Hepatocyte (in vitro differentiated cells): Measurements from ENCODE around the gene CCL23. TPM values are rescaled to one million over a fixed set of nuclear protein-coding genes. Genes with fewer than 3 reads are reported as not detected.

Source experiments
- DNase-seq: peaks from one replicate; pipeline ENCODE4 v3.0.0-alpha.2; 2016; ENCODE audit warnings: low spot score
- H2AFZ ChIP-seq: fragments of 200-600 bp; sonication (generic); 2 replicates; pipeline ENCODE4 v1.6.0; 2016; ENCODE audit warnings: antibody characterized with exemption, mild to moderate bottlenecking
- H3K27ac ChIP-seq: fragments of 200-600 bp; sonication (generic); 2 replicates; pipeline ENCODE4 v1.5.1; 2016; ENCODE audit warnings: mild to moderate bottlenecking
- H3K27me3 ChIP-seq: fragments of 200-600 bp; sonication (generic); 2 replicates; pipeline ENCODE4 v1.6.1; 2016
- H3K36me3 ChIP-seq: fragments of 200-600 bp; sonication (generic); replicated peaks from 2 replicates; pipeline ENCODE4 v1.5.1; 2016; ENCODE audit warnings: low read depth; ENCODE audit not compliant: insufficient read depth
- H3K4me1 ChIP-seq: fragments of 200-600 bp; sonication (generic); 2 replicates; pipeline ENCODE4 v1.5.1; 2016; ENCODE audit warnings: mild to moderate bottlenecking, moderate library complexity; ENCODE audit not compliant: insufficient read depth
- H3K4me2 ChIP-seq: fragments of 200-600 bp; sonication (generic); 2 replicates; pipeline ENCODE4 v1.6.0; 2016
- H3K4me3 ChIP-seq: fragments of 200-600 bp; sonication (generic); 2 replicates; pipeline ENCODE4 v1.5.1; 2016; ENCODE audit warnings: mild to moderate bottlenecking
- H3K79me2 ChIP-seq: fragments of 200-600 bp; sonication (generic); 2 replicates; pipeline ENCODE4 v1.6.0; 2017; ENCODE audit warnings: mild to moderate bottlenecking
- H3K9me2 ChIP-seq: fragments of 200-600 bp; sonication (generic); replicated peaks from 2 replicates; pipeline ENCODE4 v1.6.0; 2017; ENCODE audit warnings: mild to moderate bottlenecking; ENCODE audit not compliant: insufficient read depth
- H3K9me3 ChIP-seq: fragments of 200-600 bp; sonication (generic); 2 replicates; pipeline ENCODE4 v1.5.1; 2016; ENCODE audit warnings: low read depth, mild to moderate bottlenecking
- H4K20me1 ChIP-seq: fragments of 200-600 bp; sonication (generic); 2 replicates; pipeline ENCODE4 v1.6.0; 2016; ENCODE audit warnings: mild to moderate bottlenecking; ENCODE audit not compliant: insufficient read depth, poor library complexity, severe bottlenecking
- CTCF ChIP-seq: fragments of 200-600 bp; sonication (generic); IDR thresholded peaks from 2 replicates; pipeline ENCODE4 v1.5.1; 2016; ENCODE audit warnings: antibody characterized with exemption, mild to moderate bottlenecking; ENCODE audit not compliant: poor library complexity
- EZH2 ChIP-seq: fragments of 200-600 bp; sonication (generic); IDR thresholded peaks from 2 replicates; pipeline ENCODE4 v1.6.1; 2016; ENCODE audit warnings: antibody characterized with exemption, mild to moderate bottlenecking, borderline replicate concordance
- EZH2phosphoT487 ChIP-seq: fragments of 200-600 bp; sonication (generic); IDR thresholded peaks from one replicate; pipeline ENCODE4 v1.6.1; 2018; ENCODE audit warnings: antibody characterized with exemption, mild to moderate bottlenecking, low read depth, moderate library complexity; ENCODE audit not compliant: unreplicated experiment, severe bottlenecking
- WGBS: methylation state at CpG from one replicate; pipeline ENCODE4 v1.1.6; 2016; ENCODE audit warnings: low lambda C conversion rate; ENCODE audit errors: missing lambda C conversion rate; 5-methylcytosine and 5-hydroxymethylcytosine counted together
- polyA plus RNA-seq: library from polyadenylated mRNA; unstranded; fragments of >200 nt; fragmentation: Nextera tagmentation; extraction: Ambion mirVana; gene quantifications from 2 replicates; pipeline ENCODE4 v1.2.1, GENCODE V29; 2016
- total RNA-seq: library from RNA; depleted of rRNA; stranded (reverse); fragments of >200 nt; gene quantifications from 2 replicates; pipeline ENCODE4 v1.2.3, GENCODE V29; 2014

CCL23 gene
- total and polyA plus RNA-seq, 2 experiments from 2014 or later = not detected

GRCh38 chr17:35981908-35982330 is 35.9 kb downstream of the CCL23 start:
- Histone ChIP-seq H4K20me1 (no peaks in the 10 kb centered on the region), H3K27ac (peak overlapping the region; percentile 58), H3K9me3 (no peaks in the 10 kb centered on the region), H3K27me3 (no peaks in the 10 kb centered on the region), H2AFZ (no peak overlapping the region), H3K9me2 (no peaks in the 10 kb centered on the region), H3K79me2 (no peaks in the 10 kb centered on the region), H3K36me3 (no peaks in the 10 kb centered on the region), H3K4me3 (no peak overlapping the region), H3K4me1 (no peaks in the 10 kb centered on the region), H3K4me2 (no peak overlapping the region)
- TF ChIP-seq EZH2 = no peak
- TF ChIP-seq CTCF = peak; percentile 32
- no peak for TF ChIP-seq EZH2phosphoT487
- peak; percentile 57 for DNase-seq
- WGBS = 70% methylated on average over 4 of the region's 4 CpGs

GRCh38 chr17:35981246-35981645 is 36.5 kb downstream of the CCL23 start, which contains the start of gene CCL16:
TSS of gene CCL16 (minus strand) at chr17:35981497. CDS start at chr17:35981420, 77 bp downstream.
- H3K27me3 ChIP-seq = no peaks in the 10 kb centered on the region

GRCh38 chr17:35978346-35978745 is 39.4 kb downstream of the CCL23 start:
- TF ChIP-seq EZH2 (no peak), CTCF (no peak), EZH2phosphoT487 (no peak)
- H4K20me1 ChIP-seq = no peaks in the 10 kb centered on the region
- peaks cover 11% of the 10 kb centered on the region for H3K4me1 ChIP-seq
- H3K4me3 ChIP-seq = no peak overlapping the region
- no peaks in the 10 kb centered on the region for H3K36me3 ChIP-seq
- 88% methylated on average over 3 of the region's 3 CpGs for WGBS
- no peak for DNase-seq
- no peak overlapping the region for H2AFZ ChIP-seq
- no peaks in the 10 kb centered on the region for H3K27me3 ChIP-seq
- H3K27ac ChIP-seq = no peak overlapping the region
- H3K9me3 ChIP-seq = no peaks in the 10 kb centered on the region
- H3K9me2 ChIP-seq = no peaks in the 10 kb centered on the region
- no peak overlapping the region for H3K4me2 ChIP-seq
- H3K79me2 ChIP-seq = no peaks in the 10 kb centered on the region

More at GRCh38 chr17:35981246-35981645, 36.5 kb downstream of the CCL23 start, which contains the start of gene CCL16:
- peak within 1 kb of the TSS; percentile 58 for H3K27ac ChIP-seq
- 93% methylated on average over 12 of the region's 12 CpGs for WGBS
- no peaks in the 10 kb centered on the region for H3K9me2 ChIP-seq
- no peak for DNase-seq
- no peaks in the 10 kb centered on the region for H4K20me1 ChIP-seq
- H3K79me2 ChIP-seq = no peaks in the 10 kb centered on the region
- no peak within 1 kb of the TSS for H2AFZ ChIP-seq
- no peaks in the 10 kb centered on the region for H3K36me3 ChIP-seq
- H3K4me1 ChIP-seq = no peaks in the 10 kb centered on the region
- TF ChIP-seq EZH2phosphoT487 (no peak), CTCF (no peak), EZH2 (no peak)
- H3K4me2 ChIP-seq = no peak within 1 kb of the TSS
- no peaks in the 10 kb centered on the region for H3K9me3 ChIP-seq
- no peak within 1 kb of the TSS for H3K4me3 ChIP-seq

GRCh38 chr17:35977509-35977908 is 40.3 kb downstream of the CCL23 start:
- DNase-seq = no peak

More at GRCh38 chr17:35977509-35977908, 40.3 kb downstream of the CCL23 start:
- WGBS = 96% methylated on average over 7 of the region's 7 CpGs
- Histone ChIP-seq H3K9me2 (no peaks in the 10 kb centered on the region), H3K9me3 (no peaks in the 10 kb centered on the region), H3K36me3 (no peaks in the 10 kb centered on the region), H3K79me2 (no peaks in the 10 kb centered on the region), H3K27me3 (no peaks in the 10 kb centered on the region), H3K27ac (no peak overlapping the region), H3K4me3 (no peak overlapping the region), H4K20me1 (no peaks in the 10 kb centered on the region), H3K4me2 (no peak overlapping the region), H2AFZ (no peak overlapping the region), H3K4me1 (peaks cover 16% of the 10 kb centered on the region)
- TF ChIP-seq EZH2phosphoT487 (no peak), EZH2 (no peak), CTCF (no peak)
